Stimulated activated naive CD8-positive, alpha-beta T cell treated with anti-CD3 and anti-CD28 coated beads, Interleukin-15, amount 100 ng/mL, for 72 hours (primary cell): Measurements from ENCODE around the gene CDC42SE2.
A peak's percentile ranks its signal among the peaks of the same experiment; 100 is the strongest.
"Not testable (repeated sequence)": the region's sequence is repeated elsewhere in the genome, so short reads cannot be mapped to it uniquely, and the experiment has no call there.

Experiments used
- ATAC-seq: fragments of 150-1000 bp; cut with Tn5 transposase; 2 replicates; pipeline ENCODE4 v1.10.0; 2021; ENCODE audit warnings: mild to moderate bottlenecking, moderate library complexity
- DNase-seq, 2 donors: peaks; one replicate each; pipeline ENCODE4 v3.0.0; 2021 to 2022
- H3K27ac Mint-ChIP-seq, 2 donors: one replicate each; pipeline ENCODE4 v1.8.0; 2022; ENCODE audit warnings: mild to moderate bottlenecking in 2 of 2, mixed read lengths in 2 of 2, moderate library complexity in 2 of 2
- H3K27me3 Mint-ChIP-seq: one replicate; pipeline ENCODE4 v1.8.0; 2022; ENCODE audit warnings: mixed read lengths
- H3K4me1 Mint-ChIP-seq: one replicate; pipeline ENCODE4 v1.8.0; 2022; ENCODE audit warnings: mild to moderate bottlenecking, mixed read lengths
- H3K4me3 Mint-ChIP-seq, 2 donors: one replicate each; pipeline ENCODE4 v1.8.0; 2022; ENCODE audit warnings: mild to moderate bottlenecking in 2 of 2, mixed read lengths in 2 of 2, moderate library complexity in 1 of 2
- H3K9me3 Mint-ChIP-seq, 2 donors: one replicate each; pipeline ENCODE4 v1.8.0; 2022; ENCODE audit warnings: mixed read lengths in 2 of 2

CDC42SE2 gene

DNA sequence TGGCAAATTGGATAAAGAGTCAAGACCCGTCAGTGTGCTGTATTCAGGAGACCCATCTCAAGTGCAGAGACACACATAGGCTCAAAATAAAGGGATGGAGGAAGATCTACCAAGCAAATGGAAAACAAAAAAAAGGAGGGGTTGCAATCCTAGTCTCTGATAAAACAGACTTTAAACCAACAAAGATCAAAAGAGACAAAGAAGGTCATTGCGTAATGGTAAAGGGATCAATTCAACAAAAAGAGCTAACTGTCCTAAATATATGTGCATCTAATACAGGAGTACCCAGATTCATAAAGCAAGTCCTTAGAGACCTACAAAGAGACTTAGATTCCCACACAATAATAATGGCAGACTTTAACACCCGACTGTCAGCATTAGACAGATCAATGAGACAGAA, 82.4 kb downstream of the CDC42SE2 start:
- ATAC-seq, H3K27me3 Mint-ChIP-seq, DNase-seq, H3K4me3 Mint-ChIP-seq: not testable (repeated sequence)
- Mint-ChIP-seq H3K27ac (peak overlapping the region in 1 of 2 donors; percentile 77), H3K9me3 (peaks cover 41 to 49% of the 10 kb centered on the region in 2 donors), H3K4me1 (peaks cover 75% of the 10 kb centered on the region)

DNA sequence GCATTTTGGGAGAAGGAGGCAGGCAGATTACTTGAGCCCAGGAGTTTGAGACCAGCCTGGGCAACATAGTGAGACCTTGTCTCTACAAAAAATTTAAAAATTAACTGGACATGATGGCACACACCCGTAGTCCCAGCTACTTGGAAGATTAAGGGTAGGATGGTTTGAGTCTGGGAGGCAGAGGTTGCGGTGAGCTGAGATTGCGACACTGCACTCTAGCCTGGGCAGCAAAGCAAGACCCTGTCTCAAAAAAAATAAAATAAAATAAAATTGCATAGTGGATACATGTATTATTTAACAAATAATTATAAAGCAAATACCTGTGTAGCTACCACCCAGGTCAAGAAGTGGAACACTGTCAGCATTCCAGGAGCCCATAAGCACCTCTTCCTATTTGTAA, 90.1 kb downstream of the CDC42SE2 start:
- Mint-ChIP-seq H3K9me3 (no peaks in the 10 kb centered on the region), H3K27me3 (no peaks in the 10 kb centered on the region), H3K4me1 (peaks cover 55% of the 10 kb centered on the region), H3K4me3 (no peak overlapping the region), H3K27ac (no peak overlapping the region)
- no peak for ATAC-seq
- DNase-seq, result no peak

DNA sequence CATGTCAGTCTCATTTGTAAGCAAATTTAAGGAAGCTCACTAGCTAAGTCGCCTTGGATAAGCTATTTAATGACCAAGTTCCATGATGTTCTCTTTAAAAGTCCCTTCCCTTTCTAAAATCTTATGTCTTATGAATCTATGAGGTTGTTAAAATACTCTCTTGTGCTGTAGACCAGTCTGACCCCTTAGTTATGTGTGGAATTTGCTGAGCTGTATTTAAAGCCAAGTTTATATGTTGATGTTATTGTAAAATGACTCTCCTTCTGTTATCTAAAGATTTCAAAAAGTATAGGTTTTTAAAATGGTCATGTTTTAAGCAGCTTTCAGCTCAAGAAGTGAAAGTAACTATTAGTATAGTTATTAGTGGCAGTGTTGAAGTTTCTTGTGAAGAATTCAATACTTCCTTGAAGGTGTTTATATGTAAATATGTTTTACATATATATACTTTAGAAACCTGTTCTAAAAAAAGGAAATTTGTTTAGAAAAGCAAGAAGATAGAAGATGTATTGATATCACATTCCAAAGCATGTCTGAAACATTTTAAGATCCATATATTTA, 92.2 kb downstream of the CDC42SE2 start:
- no peaks in the 10 kb centered on the region for H3K27me3 Mint-ChIP-seq

DNA sequence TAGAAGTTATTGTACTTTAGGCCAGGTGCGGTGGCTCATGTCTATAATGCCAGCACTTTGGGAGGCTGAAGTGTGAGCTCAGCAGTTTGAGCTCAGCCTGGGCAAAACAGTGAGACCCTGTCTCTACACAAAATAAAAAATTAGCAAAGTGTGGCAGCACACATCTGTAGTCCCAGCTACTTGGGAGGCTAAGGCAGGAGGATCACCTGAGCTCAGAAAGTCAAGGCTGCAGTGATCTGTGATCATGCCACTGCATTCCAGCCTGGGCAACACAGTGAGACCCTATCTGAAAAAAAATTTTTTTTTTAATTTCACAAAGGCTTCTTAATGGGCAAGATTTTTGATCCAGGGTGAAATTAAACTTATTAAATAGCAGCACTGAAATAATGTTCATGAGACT, 92.8 kb downstream of the CDC42SE2 start:
- H3K27me3 Mint-ChIP-seq, result no peaks in the 10 kb centered on the region
- peak overlapping the region in 1 of 2 donors; percentile 38 for H3K27ac Mint-ChIP-seq
- peaks cover 70% of the 10 kb centered on the region for H3K4me1 Mint-ChIP-seq
- DNase-seq, result no peak
- peak overlapping the region; percentile 40 to 44 for H3K4me3 Mint-ChIP-seq
- ATAC-seq, result no peak
- no peaks in the 10 kb centered on the region for H3K9me3 Mint-ChIP-seq

More for the DNA sequence above, 92.2 kb downstream of the CDC42SE2 start:
- Mint-ChIP-seq H3K27ac (peak overlapping the region in 1 of 2 donors; percentile 38), H3K4me1 (peaks cover 64% of the 10 kb centered on the region), H3K9me3 (no peaks in the 10 kb centered on the region), H3K4me3 (peak overlapping the region in 1 of 2 donors; percentile 20)
- ATAC-seq, result no peak
- no peak for DNase-seq

DNA sequence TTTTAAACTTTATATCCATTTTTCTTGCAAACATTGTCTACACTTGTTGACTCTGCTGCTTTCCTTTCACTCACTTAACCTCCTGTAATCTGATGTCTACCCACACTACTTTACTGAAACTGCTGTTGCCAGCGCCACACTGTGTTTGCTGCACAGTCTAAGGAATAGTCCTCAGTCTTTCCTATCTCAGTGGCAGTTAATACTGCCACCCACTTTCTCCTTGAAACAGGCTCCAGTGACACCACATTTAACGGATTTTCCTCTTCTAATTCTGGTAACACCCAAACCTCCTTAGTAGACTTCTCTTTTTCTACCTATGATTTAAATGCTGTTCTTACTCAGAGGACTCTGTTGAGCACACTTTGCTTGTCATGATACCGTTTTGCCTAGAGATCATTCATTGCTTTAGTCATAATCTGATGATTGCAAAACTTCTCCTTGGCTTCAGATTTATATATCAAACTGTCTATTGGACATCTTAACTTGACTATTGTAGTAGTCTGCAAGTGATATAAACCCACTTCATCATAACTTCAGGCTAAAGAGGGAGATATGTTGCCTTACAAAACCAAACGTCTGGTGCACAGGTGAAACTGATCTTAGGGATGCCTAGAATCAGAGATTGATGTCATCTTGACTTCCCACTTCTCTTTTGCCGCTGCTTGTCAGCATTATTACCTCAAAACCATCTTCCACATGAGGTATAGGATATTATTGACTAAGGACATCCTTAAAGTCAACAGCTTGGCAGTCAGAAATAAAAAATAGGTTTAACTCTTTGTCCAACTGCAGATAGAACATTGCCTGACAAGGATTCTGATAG, 94.1 kb downstream of the CDC42SE2 start:
- Mint-ChIP-seq H3K27ac (peak overlapping the region; percentile 0 to 92), H3K4me1 (peaks cover 72% of the 10 kb centered on the region), H3K27me3 (no peaks in the 10 kb centered on the region), H3K4me3 (peak overlapping the region; percentile 36 to 71), H3K9me3 (no peaks in the 10 kb centered on the region)
- DNase-seq (no peak), ATAC-seq (peak; percentile 90)

DNA sequence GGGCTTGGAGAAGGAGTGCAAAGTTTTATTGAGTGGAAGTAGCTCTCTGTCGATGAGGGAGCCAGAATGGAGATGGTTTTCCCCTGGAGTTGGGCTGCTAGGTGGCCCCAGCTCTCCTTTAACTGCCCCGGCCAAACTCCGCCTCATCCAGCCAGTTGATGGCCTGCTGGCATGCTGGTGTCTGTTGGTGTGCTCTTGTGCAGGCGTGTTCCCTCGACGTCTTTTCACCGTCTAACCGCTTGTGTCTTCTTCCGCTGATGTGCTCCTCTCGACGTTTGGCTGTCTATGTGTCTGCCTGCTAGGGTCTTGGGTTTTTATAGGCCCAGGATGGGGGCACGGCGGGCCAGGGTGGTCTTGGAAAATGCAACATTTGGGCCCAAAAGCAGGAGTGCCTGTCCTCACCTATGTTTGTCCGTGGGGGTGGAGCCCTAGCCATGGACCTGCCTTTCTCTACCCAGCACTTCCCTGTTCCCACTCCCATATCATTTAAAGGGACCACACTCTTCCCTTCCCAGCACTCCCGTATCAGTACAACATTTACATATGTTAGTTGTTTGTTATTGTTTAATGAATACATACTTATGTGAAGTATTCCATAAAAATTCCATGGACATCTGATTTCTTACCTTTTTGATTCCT, 97.9 kb downstream of the CDC42SE2 start:
- ATAC-seq, result no peak
- DNase-seq, result no peak
- Mint-ChIP-seq H3K27ac (peak overlapping the region in 1 of 2 donors; percentile 16), H3K4me3 (no peak overlapping the region), H3K9me3 (no peaks in the 10 kb centered on the region), H3K27me3 (no peaks in the 10 kb centered on the region), H3K4me1 (peaks cover 72% of the 10 kb centered on the region)

DNA sequence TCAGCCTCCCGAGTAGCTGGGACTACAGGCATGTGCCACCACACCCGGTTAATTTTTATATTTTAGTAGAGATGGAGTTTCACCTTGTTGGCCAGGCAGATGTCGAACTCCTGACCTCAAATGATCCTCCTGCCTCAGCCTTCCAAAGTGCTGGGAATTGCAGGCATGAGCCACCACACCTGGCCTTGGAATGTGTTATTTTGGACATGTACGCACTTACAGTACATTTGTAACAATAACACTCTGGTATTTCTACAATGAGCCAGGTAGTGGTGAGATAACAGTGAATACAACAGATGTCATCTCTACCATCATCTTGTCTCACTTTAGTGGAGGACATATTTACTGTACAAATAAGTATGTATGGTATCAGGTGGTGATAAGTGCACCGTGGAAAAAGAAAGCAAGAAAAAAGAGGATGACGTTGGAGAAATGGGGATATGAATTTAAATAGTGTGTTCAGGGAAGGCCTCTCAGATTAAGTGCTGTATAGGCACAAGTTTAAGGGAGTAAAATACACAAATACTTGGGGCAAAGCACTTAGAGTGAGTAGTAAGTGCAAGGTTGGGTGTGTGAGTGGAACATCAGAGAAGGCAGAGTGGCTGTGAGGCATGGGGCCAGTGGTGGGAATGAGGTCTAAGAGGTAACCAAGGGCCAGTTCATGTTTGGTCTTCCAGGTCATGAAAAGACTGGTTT, 100.1 kb downstream of the CDC42SE2 start:
- ATAC-seq, result peak; percentile 34
- peaks cover 75% of the 10 kb centered on the region for H3K4me1 Mint-ChIP-seq

DNA sequence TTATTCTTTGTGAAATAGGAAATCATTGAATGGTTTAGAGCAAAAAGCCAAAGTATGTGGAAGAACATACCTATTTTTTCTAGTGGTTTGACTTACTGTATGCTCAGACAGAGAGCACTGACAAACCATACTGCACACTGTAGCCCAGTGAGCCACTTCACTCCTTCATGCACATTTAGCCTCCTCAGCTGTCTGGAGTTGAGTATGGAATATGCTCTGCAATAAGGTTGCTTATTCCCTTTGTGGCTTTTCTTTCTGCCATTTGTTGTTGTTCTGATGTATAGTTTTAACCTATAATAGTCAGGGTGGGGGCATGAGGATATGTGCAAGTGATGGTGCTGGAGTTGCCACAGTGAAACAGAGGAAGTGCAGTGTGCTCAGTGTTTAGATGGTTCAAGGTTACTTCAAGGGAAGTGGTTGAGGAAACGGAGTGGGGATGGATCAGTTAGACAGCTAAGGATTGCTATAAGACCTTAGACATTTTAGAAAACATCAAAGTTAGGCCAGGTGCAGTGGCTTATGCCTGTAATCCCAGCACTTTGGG, 100.7 kb downstream of the CDC42SE2 start:
- Mint-ChIP-seq H3K4me3 (peak overlapping the region in 1 of 2 donors; percentile 7), H3K27ac (peak overlapping the region in 1 of 2 donors; percentile 29), H3K9me3 (no peaks in the 10 kb centered on the region), H3K27me3 (no peaks in the 10 kb centered on the region), H3K4me1 (peaks cover 77% of the 10 kb centered on the region)
- ATAC-seq (peak; percentile 69), DNase-seq (no peak)

More for the DNA sequence above, 100.1 kb downstream of the CDC42SE2 start:
- H3K9me3 Mint-ChIP-seq, result no peaks in the 10 kb centered on the region
- no peak overlapping the region for H3K4me3 Mint-ChIP-seq
- DNase-seq, result no peak
- H3K27me3 Mint-ChIP-seq, result no peaks in the 10 kb centered on the region
- peak overlapping the region in 1 of 2 donors; percentile 24 for H3K27ac Mint-ChIP-seq

DNA sequence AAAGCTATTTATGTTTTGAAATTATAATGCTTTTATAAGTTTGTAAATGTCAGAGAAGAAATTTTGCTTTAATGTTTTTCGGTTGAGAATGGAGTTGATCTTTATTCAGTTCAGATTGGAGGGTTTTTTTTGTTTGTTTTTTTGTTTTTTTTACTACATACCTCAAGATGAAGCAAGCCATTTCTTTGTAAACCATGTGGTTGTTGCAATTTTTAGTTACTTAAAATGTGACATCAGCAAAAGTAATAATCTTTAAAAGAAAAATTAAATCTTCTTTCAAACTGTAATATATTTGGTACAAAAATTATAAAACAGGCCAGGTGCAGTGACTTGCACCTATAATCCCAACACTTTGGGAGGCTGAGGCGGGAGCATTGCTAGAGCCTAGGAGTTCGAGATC, 102.6 kb downstream of the CDC42SE2 start:
- Mint-ChIP-seq H3K4me3 (peak overlapping the region; percentile 29 to 35), H3K9me3 (no peaks in the 10 kb centered on the region), H3K27me3 (no peaks in the 10 kb centered on the region), H3K27ac (peak overlapping the region; percentile 47 to 78), H3K4me1 (peaks cover 80% of the 10 kb centered on the region)
- ATAC-seq, result no peak
- DNase-seq, result no peak

DNA sequence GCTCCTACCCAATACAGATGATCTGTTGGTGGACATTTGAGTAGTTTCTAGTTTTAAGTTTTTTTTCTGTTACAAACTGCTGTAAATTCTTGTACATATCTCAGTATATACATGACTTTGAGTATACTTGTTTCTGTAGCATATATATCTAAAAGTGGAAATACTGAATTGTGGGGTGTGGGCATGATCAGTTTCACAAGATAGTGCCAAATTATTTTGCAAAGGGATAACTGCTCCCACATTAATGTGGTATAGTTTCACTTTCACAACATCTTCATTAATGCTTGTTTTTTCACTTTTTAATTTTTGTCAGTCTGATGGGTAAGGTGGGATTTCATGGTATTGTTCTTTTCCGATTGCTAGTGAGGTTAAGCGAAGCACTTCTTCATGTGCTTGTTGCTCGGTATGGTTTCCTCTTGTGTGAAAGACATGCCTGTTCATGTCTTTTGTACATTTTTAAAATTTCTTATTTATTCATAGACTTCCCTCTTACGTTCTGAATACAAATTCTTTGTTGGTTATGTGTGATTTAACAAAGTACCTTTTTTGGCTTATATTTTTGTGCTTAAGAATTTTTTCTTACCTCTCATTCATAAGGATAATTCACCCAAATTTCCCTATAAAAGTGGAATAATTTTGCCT, 103.5 kb downstream of the CDC42SE2 start:
- peak overlapping the region in 1 of 2 donors; percentile 24 for H3K4me3 Mint-ChIP-seq
- H3K4me1 Mint-ChIP-seq, result peaks cover 80% of the 10 kb centered on the region
- ATAC-seq (peak; percentile 26), DNase-seq (no peak)
- H3K27ac Mint-ChIP-seq, result peak overlapping the region in 1 of 2 donors; percentile 87
- H3K27me3 Mint-ChIP-seq, result no peaks in the 10 kb centered on the region
- H3K9me3 Mint-ChIP-seq, result no peaks in the 10 kb centered on the region

DNA sequence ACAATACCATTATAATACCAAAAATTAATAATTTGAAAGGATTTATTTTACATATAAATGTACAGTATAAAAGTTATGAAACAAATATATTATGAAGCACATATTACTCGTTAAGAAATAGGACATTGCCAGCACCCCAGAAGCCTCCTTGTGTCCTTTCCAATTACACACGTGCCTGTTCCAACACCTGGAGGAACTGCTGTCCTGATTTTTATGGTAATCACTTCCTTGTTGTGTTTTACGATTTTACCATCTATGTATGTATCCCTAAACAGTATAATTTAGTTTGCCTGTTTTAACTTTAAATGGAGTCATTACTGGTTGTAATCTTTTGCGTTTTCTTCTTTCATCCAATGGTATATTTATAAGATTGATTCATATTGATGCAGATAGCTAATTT, 105.0 kb downstream of the CDC42SE2 start:
- Mint-ChIP-seq H3K4me3 (no peak overlapping the region), H3K27ac (peak overlapping the region in 1 of 2 donors; percentile 34), H3K27me3 (no peaks in the 10 kb centered on the region), H3K4me1 (peaks cover 93% of the 10 kb centered on the region), H3K9me3 (no peaks in the 10 kb centered on the region)
- ATAC-seq (no peak), DNase-seq (no peak)

DNA sequence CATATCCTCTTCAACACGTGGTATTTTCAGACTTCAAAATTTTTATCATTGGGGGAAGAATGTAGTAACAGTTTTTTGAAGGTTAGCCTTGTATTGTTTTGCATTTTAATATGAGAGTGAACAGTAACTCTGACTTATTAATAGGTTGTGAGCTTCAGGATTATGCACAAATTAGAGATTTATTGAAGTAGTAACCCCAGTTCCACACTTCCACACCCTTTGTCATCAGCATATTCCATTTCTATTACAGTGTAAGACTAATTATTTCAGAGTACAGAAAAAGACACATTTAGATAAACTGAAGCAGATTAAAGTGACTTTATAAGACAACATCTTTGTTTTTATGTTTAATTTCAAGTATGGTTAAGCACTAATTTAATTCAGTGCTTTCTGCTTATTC, 105.7 kb downstream of the CDC42SE2 start:
- DNase-seq (no peak), ATAC-seq (no peak)
- Mint-ChIP-seq H3K27me3 (no peaks in the 10 kb centered on the region), H3K4me1 (peaks cover 91% of the 10 kb centered on the region), H3K27ac (peak overlapping the region in 1 of 2 donors; percentile 15), H3K9me3 (no peaks in the 10 kb centered on the region), H3K4me3 (no peak overlapping the region)

DNA sequence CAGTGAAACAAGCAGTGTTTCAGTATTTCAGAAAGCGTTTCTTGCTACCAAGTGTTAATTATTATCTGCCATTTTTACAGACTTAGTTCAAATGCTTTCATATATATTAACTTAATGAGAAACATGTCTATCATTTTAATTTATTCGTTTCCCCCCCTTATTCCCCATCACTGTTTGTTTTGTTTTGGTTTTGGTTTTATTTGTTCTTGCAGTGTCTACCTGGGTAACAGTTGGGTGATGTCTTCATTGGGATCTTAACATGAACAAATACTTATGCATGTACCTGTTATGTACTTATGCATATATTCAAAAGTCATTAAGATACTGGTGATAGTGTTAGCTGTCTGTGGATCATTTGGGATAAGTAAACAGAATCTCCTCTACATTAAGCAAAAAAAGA, 108.0 kb downstream of the CDC42SE2 start:
- H3K4me3 Mint-ChIP-seq, result peak overlapping the region in 1 of 2 donors; percentile 47
- DNase-seq (no peak), ATAC-seq (no peak)
- no peaks in the 10 kb centered on the region for H3K27me3 Mint-ChIP-seq
- H3K9me3 Mint-ChIP-seq, result no peaks in the 10 kb centered on the region
- peak overlapping the region; percentile 73 to 87 for H3K27ac Mint-ChIP-seq
- peaks cover 96% of the 10 kb centered on the region for H3K4me1 Mint-ChIP-seq

DNA sequence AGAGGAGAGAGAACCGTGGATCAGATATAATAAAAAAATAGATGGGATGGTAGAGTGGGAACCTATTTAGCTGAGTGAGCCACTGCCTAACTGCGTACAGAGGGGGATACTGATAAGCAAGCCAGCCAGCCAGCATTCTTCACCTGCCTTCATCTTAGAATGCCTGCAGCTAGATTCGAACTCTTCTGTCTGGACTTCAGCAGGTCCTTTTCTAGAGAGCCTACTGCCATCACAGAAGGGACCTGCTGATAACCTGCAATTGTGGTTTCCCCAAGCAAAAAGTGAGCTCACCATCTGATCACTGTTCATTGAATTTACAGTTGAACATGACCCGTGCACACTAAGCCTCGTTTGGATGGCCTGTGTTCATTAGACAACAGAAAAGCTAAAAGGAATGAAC, 109.4 kb downstream of the CDC42SE2 start:
- ATAC-seq, result peak; percentile 53
- no peak for DNase-seq
- Mint-ChIP-seq H3K4me1 (peaks cover 94% of the 10 kb centered on the region), H3K9me3 (no peaks in the 10 kb centered on the region), H3K27ac (peak overlapping the region; percentile 82 to 87), H3K27me3 (no peaks in the 10 kb centered on the region), H3K4me3 (peak overlapping the region; percentile 9 to 42)

DNA sequence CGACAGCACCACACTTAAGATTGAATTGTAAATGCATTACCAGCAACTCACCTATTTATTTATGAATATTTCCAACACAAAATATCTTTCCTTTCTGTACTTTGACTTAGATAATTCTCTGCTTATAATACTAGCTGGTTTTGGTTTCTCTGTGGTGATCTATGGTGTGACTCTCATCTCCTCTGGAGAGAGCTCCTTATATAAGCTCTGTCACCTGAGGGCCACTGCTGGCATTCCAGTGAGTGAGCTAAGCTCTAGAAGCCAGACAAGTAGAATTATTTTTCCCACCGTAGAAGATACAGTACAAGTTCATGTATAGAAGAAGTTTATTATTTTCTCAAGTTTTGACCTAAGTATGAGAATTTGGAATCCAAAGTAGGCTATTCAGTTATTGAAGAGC, 111.5 kb downstream of the CDC42SE2 start:
- H3K27me3 Mint-ChIP-seq, result no peaks in the 10 kb centered on the region
- ATAC-seq (no peak), DNase-seq (no peak)
- H3K27ac Mint-ChIP-seq, result peak overlapping the region; percentile 79 to 89
- no peaks in the 10 kb centered on the region for H3K9me3 Mint-ChIP-seq
- peaks cover 92% of the 10 kb centered on the region for H3K4me1 Mint-ChIP-seq
- peak overlapping the region; percentile 28 to 38 for H3K4me3 Mint-ChIP-seq
